HCT116 (cell line): ENCODE measurements around the gene PALMD. TPM values are rescaled to one million over a fixed set of nuclear protein-coding genes. Genes with fewer than 3 reads are reported as not detected.

Experiments
- ATAC-seq: fragments of 200-7000 bp; cut with Tn5 transposase; 2 replicates; pipeline ENCODE4 v1.9.1; 2020; ENCODE audit warnings: mild to moderate bottlenecking, moderate library complexity
- BruUV-seq: library from RNA; stranded (reverse); fragments of 400-500 nt; replicated peaks from 2 replicates; lab custom pipeline; 2021; lab: Mats Ljungman, UMichigan
- CTCF ChIA-PET: fragments of 300-600 bp; sonication (Branson Sonifier 250); formaldehyde crosslinking; loops from one replicate; lab custom pipeline; 2021; ENCODE audit warnings: antibody characterized with exemption; lab: Charles Lee
- POLR2A ChIA-PET: fragments of 300-600, 350-600 bp; sonication (Branson Sonifier 250); formaldehyde crosslinking; loops from one replicate; lab custom pipeline; 2021; ENCODE audit warnings: antibody characterized with exemption; lab: Charles Lee
- RAD21 ChIA-PET, 2 experiments: fragments of 300-600 bp; sonication (Branson Sonifier 250); formaldehyde crosslinking; loops; one replicate each; lab custom pipeline; 2023; ENCODE audit warnings: low total read pairs in 2 of 2; ENCODE audit not compliant: uncharacterized antibody in 2 of 2, unreplicated experiment in 2 of 2, low non-redundant PET in 1 of 2; lab: Charles Lee
- DNase-seq: peaks from one replicate; pipeline ENCODE4 v3.0.0-alpha.2; 2010; ENCODE audit warnings: low read depth, low spot score
- H2AFZ ChIP-seq: fragments of 200-600 bp; shearing (Covaris generic), sonication (generic); 2 replicates; pipeline ENCODE4 v1.6.1; 2017; ENCODE audit warnings: low read depth, mixed run types, mixed read lengths, antibody characterized with exemption, low read length; ENCODE audit not compliant: poor library complexity, severe bottlenecking
- H3K27ac ChIP-seq: 2 replicates; pipeline ENCODE4 v1.5.1; 2012; ENCODE audit warnings: low read depth, low read length
- H3K27me3 ChIP-seq: fragments of 200-600 bp; sonication (generic); 2 replicates; pipeline ENCODE4 v1.6.1; 2016; ENCODE audit warnings: mixed run types, low read length, mixed read lengths; ENCODE audit not compliant: insufficient read depth
- H3K36me3 ChIP-seq, 2 experiments: fragments of 200-500 bp in 1 of 2; fragments of 200-600 bp in 1 of 2; sonication (Bioruptor generic) in 1 of 2; sonication (generic) in 1 of 2; 2 replicates each; pipeline versions ENCODE4 v1.5.1 to v1.6.1; 2014 to 2016; ENCODE audit warnings: low read length in 2 of 2, inconsistent platforms in 1 of 2, mixed read lengths in 1 of 2, mixed run types in 1 of 2; ENCODE audit not compliant: insufficient read depth in 2 of 2, control insufficient read depth in 1 of 2
- H3K4me1 ChIP-seq, 2 experiments: fragments of 200-600 bp in 1 of 2; sonication (generic) in 1 of 2; 2 replicates each; pipeline versions ENCODE4 v1.5.1 to v1.6.1; 2012 to 2017; ENCODE audit warnings: low read length in 2 of 2, inconsistent platforms in 1 of 2, mild to moderate bottlenecking in 1 of 2, mixed read lengths in 1 of 2, mixed run types in 1 of 2, moderate library complexity in 1 of 2; ENCODE audit not compliant: insufficient read depth in 2 of 2, control insufficient read depth in 1 of 2
- H3K4me2 ChIP-seq: fragments of 200-600 bp; sonication (generic); 2 replicates; pipeline ENCODE4 v1.6.1; 2017; ENCODE audit warnings: mixed run types, low read length, mixed read lengths
- H3K4me3 ChIP-seq, 2 experiments: fragments of 200-600 bp in 1 of 2; sonication (generic) in 1 of 2; replicated peaks in 1 of 2; 2 replicates each; pipeline ENCODE4 v1.5.1; 2011 to 2016; ENCODE audit warnings: low read length in 2 of 2, control low read depth in 1 of 2, low read depth in 1 of 2, mild to moderate bottlenecking in 1 of 2, mixed read lengths in 1 of 2, mixed run types in 1 of 2
- H3K79me2 ChIP-seq: fragments of 200-600 bp; sonication (generic); 2 replicates; pipeline ENCODE4 v1.6.1; 2017; ENCODE audit warnings: mild to moderate bottlenecking, mixed run types, low read length, moderate library complexity, mixed read lengths; ENCODE audit not compliant: insufficient read depth
- H3K9ac ChIP-seq: fragments of 200-600 bp; sonication (generic); 2 replicates; pipeline ENCODE4 v1.6.1; 2016; ENCODE audit warnings: low read length, mixed read lengths
- H3K9me2 ChIP-seq: fragments of 200-600 bp; sonication (generic), shearing (Covaris generic); 2 replicates; pipeline ENCODE4 v1.6.1; 2017; ENCODE audit warnings: mixed run types, mild to moderate bottlenecking, moderate library complexity; ENCODE audit not compliant: insufficient read depth
- H3K9me3 ChIP-seq, 2 experiments: fragments of 200-500 bp in 1 of 2; fragments of 200-600 bp in 1 of 2; sonication (Bioruptor generic) in 1 of 2; sonication (generic) in 1 of 2; 2 replicates each; pipeline ENCODE4 v1.6.1; 2014 to 2017; ENCODE audit warnings: low read length in 2 of 2, mixed read lengths in 2 of 2, inconsistent platforms in 1 of 2, low read depth in 1 of 2, mild to moderate bottlenecking in 1 of 2, mixed run types in 1 of 2, moderate library complexity in 1 of 2; ENCODE audit not compliant: control insufficient read depth in 1 of 2, insufficient read depth in 1 of 2
- H4K20me1 ChIP-seq: fragments of 200-600 bp; sonication (generic), shearing (Covaris generic); 2 replicates; pipeline ENCODE4 v1.6.1; 2017; ENCODE audit warnings: mixed run types, mild to moderate bottlenecking, moderate library complexity; ENCODE audit not compliant: insufficient read depth
- ATF3 ChIP-seq: IDR thresholded peaks from 2 replicates; pipeline ENCODE4 v1.6.1; 2012
- CEBPB ChIP-seq: IDR thresholded peaks from 2 replicates; pipeline ENCODE4 v1.6.1; 2012; ENCODE audit warnings: low read depth
- CTCF ChIP-seq, 3 experiments: fragments of 200-600 bp in 1 of 3; sonication (generic) in 1 of 3; IDR thresholded peaks in 2 of 3; conservative IDR thresholded peaks in 1 of 3; 2 replicates each; pipeline ENCODE4 v1.5.1; 2012 to 2017; ENCODE audit warnings: low read depth in 2 of 3, low read length in 2 of 3, antibody characterized with exemption in 1 of 3, borderline replicate concordance in 1 of 3, control low read depth in 1 of 3, mild to moderate bottlenecking in 1 of 3, mixed read lengths in 1 of 3, mixed run types in 1 of 3, moderate library complexity in 1 of 3; ENCODE audit not compliant: insufficient read depth in 1 of 3
- EZH2 ChIP-seq: fragments of 200-600 bp; sonication (generic); IDR thresholded peaks from 2 replicates; pipeline ENCODE4 v1.6.1; 2017; ENCODE audit warnings: antibody characterized with exemption, mixed run types
- EZH2phosphoT487 ChIP-seq: fragments of 200-600 bp; IDR thresholded peaks from 2 replicates; pipeline ENCODE4 v1.6.1; 2018; ENCODE audit warnings: antibody characterized with exemption, borderline replicate concordance
- FOSL1 ChIP-seq: IDR thresholded peaks from 2 replicates; pipeline ENCODE4 v1.6.1; 2012; ENCODE audit warnings: low read depth
- POLR2A ChIP-seq: IDR thresholded peaks from 2 replicates; pipeline ENCODE4 v1.7.0; 2011; ENCODE audit warnings: borderline replicate concordance; ENCODE audit not compliant: insufficient read depth, insufficient read length; ENCODE audit errors: extremely low read depth
- RAD21 ChIP-seq: IDR thresholded peaks from 2 replicates; pipeline ENCODE4 v1.6.1; 2012; ENCODE audit warnings: low read depth, mild to moderate bottlenecking
- SIN3A ChIP-seq: IDR thresholded peaks from 2 replicates; pipeline ENCODE4 v1.6.1; 2012; ENCODE audit warnings: low read depth
- SRF ChIP-seq: IDR thresholded peaks from 2 replicates; pipeline ENCODE4 v1.6.1; 2012; ENCODE audit warnings: low read depth
- TCF7L2 ChIP-seq: IDR thresholded peaks from 2 replicates; pipeline ENCODE4 v1.7.0; 2011; ENCODE audit warnings: borderline replicate concordance, inconsistent platforms; ENCODE audit not compliant: insufficient read depth, insufficient read length; ENCODE audit errors: extremely low read depth
- YY1 ChIP-seq: IDR thresholded peaks from 2 replicates; pipeline ENCODE4 v1.6.1; 2011; ENCODE audit warnings: low read length, low read depth, moderate library complexity, mild to moderate bottlenecking; ENCODE audit not compliant: insufficient replicate concordance; ENCODE audit errors: extremely low read depth
- ZFX ChIP-seq: fragments of 450-650 bp; IDR thresholded peaks from 2 replicates; pipeline ENCODE4 v1.6.1; 2017
- intact Hi-C: fragments of 100-400 bp; cut with micrococcal nuclease; formaldehyde crosslinking; loops from 2 replicates; pipeline ENCODE4 v1.10.0; 2022
- total RNA-seq: library from RNA; stranded (reverse); gene quantifications from one replicate; pipeline ENCODE4 v1.2.1, GENCODE V29; 2021; ENCODE audit not compliant: unreplicated experiment

Gene PALMD
- total RNA-seq, 1 experiment from 2014 or later: 0.12 TPM

GRCh38 chr1:99672038-99672437 is 26.1 kb downstream of the PALMD start:
- H3K27ac ChIP-seq: no peak overlapping the region
- H3K4me2 ChIP-seq: no peak overlapping the region
- RAD21 ChIA-PET: no interaction called here
- no peaks in the 10 kb centered on the region for H3K9me3 ChIP-seq
- intact Hi-C loops: no loop called here
- H4K20me1 ChIP-seq: no peaks in the 10 kb centered on the region
- no peak overlapping the region for H3K4me3 ChIP-seq
- BruUV-seq: no TSS peak
- no peak overlapping the region for H3K9ac ChIP-seq
- TF ChIP-seq TCF7L2: no peak
- TF ChIP-seq POLR2A: no peak
- TF ChIP-seq YY1: no peak
- TF ChIP-seq ZFX: no peak
- no peaks in the 10 kb centered on the region for H3K36me3 ChIP-seq
- H2AFZ ChIP-seq: no peak overlapping the region
- POLR2A ChIA-PET: no interaction called here
- no peaks in the 10 kb centered on the region for H3K79me2 ChIP-seq
- no peaks in the 10 kb centered on the region for H3K4me1 ChIP-seq
- no peaks in the 10 kb centered on the region for H3K9me2 ChIP-seq
- no peaks in the 10 kb centered on the region for H3K27me3 ChIP-seq
- ATAC-seq: no peak
- no peak for DNase-seq
- CTCF ChIA-PET: no interaction called here

- no peak overlapping the region for H3K9ac ChIP-seq
- H2AFZ ChIP-seq: no peak overlapping the region
- BruUV-seq: no TSS peak
- no peak overlapping the region for H3K27ac ChIP-seq
- CTCF ChIA-PET: no interaction called here
- H3K36me3 ChIP-seq: no peaks in the 10 kb centered on the region
- TF ChIP-seq RAD21 (no peak), EZH2phosphoT487 (no peak), YY1 (no peak), EZH2 (no peak), SIN3A (no peak), CTCF (IDR thresholded peaks at IDR 0.05 in 2 of 3, conservative IDR thresholded peaks at IDR 0.05 in 1 of 3; ENCODE audit: borderline replicate concordance in 1 of 3, insufficient read depth in 1 of 3, low read depth in 2 of 3, low read length in 2 of 3) (no peak), FOSL1 (no peak), SRF (no peak), CEBPB (no peak), ATF3 (no peak)
- ATAC-seq (no peak), DNase-seq (no peak)
- no peaks in the 10 kb centered on the region for H4K20me1 ChIP-seq
- H3K4me3 ChIP-seq: no peak overlapping the region
- RAD21 ChIA-PET: no interaction called here
- H3K4me2 ChIP-seq: no peak overlapping the region
- no peaks in the 10 kb centered on the region for H3K4me1 ChIP-seq
- intact Hi-C loops: no loop called here
- no peaks in the 10 kb centered on the region for H3K79me2 ChIP-seq
- no peaks in the 10 kb centered on the region for H3K27me3 ChIP-seq
- POLR2A ChIA-PET: no interaction called here
- no peaks in the 10 kb centered on the region for H3K9me2 ChIP-seq
- no peaks in the 10 kb centered on the region for H3K9me3 ChIP-seq
Measured at GRCh38 chr1:99672530-99673213, 26.8 kb downstream of the PALMD start.
